Tongue (tissue), 2 donors: Measurements from ENCODE around the gene MROH2A. TPM values are rescaled to one million over a fixed set of nuclear protein-coding genes. Genes with fewer than 3 reads are reported as not detected.

ENCODE experiments used
- DNase-seq: peaks from one replicate; pipeline ENCODE4 v3.0.0-alpha.2; 2015
- total RNA-seq: library from RNA; depleted of rRNA; stranded (reverse); fragments of >200 nt; gene quantifications from one replicate; pipeline ENCODE4 v1.2.3, GENCODE V29; 2014

Gene MROH2A
- total RNA-seq, 1 donor from 2014 or later, result 2.5 TPM

GRCh38 chr2:233818639-233819621 lies 40.8 kb downstream of the MROH2A start:
- DNase-seq, result no peak

- DNase-seq, result no peak
These were observed 42.0 kb downstream of the MROH2A start for GRCh38 chr2:233819884-233820773.

GRCh38 chr2:233820774-233821105 lies 42.6 kb downstream of the MROH2A start:
- DNase-seq, result no peak

- DNase-seq, result no peak
These were observed 43.1 kb downstream of the MROH2A start for GRCh38 chr2:233821196-233821595.

GRCh38 chr2:233821709-233822100 lies 43.6 kb downstream of the MROH2A start:
- DNase-seq, result no peak

GRCh38 chr2:233822101-233822771 lies 44.1 kb downstream of the MROH2A start:
- DNase-seq, result no peak

- no peak for DNase-seq
These were observed 44.9 kb downstream of the MROH2A start for GRCh38 chr2:233822781-233823730.

GRCh38 chr2:233823731-233824121 lies 45.6 kb downstream of the MROH2A start:
- DNase-seq, result no peak

GRCh38 chr2:233824373-233824772 lies 46.2 kb downstream of the MROH2A start:
- DNase-seq, result no peak

GRCh38 chr2:233828546-233829192 lies 50.5 kb downstream of the MROH2A start:
- no peak for DNase-seq

GRCh38 chr2:233829193-233830110 lies 51.3 kb downstream of the MROH2A start:
- no peak for DNase-seq

- DNase-seq, result no peak
These were observed 52.1 kb downstream of the MROH2A start for GRCh38 chr2:233830111-233830802.

- no peak for DNase-seq
These were observed 53.0 kb downstream of the MROH2A start for GRCh38 chr2:233831011-233831721.

- no peak for DNase-seq
These were observed 53.7 kb downstream of the MROH2A start for GRCh38 chr2:233831861-233832260.

- peak; percentile 46 for DNase-seq
These were observed 54.3 kb downstream of the MROH2A start for GRCh38 chr2:233832414-233832813.

GRCh38 chr2:233832869-233833311 lies 54.8 kb downstream of the MROH2A start:
- DNase-seq, result peak; percentile 77

- DNase-seq, result peak; percentile 58
These were observed 55.2 kb downstream of the MROH2A start for GRCh38 chr2:233833345-233833744.
